Chondrocyte (in vitro differentiated cells): ENCODE measurements around the gene BROX. TPM values are rescaled to one million over a fixed set of nuclear protein-coding genes. Genes with fewer than 3 reads are reported as not detected.
"Not testable (repeated sequence)": the region's sequence is repeated elsewhere in the genome, so short reads cannot be mapped to it uniquely, and the experiment has no call there.

ENCODE experiments used
- DNase-seq: peaks from one replicate; pipeline ENCODE4 v3.0.0; 2021; ENCODE audit warnings: mixed read lengths, low spot score
- H3K27ac Mint-ChIP-seq: one replicate; pipeline ENCODE4 v1.8.0; 2021; ENCODE audit warnings: mild to moderate bottlenecking, moderate library complexity, mixed read lengths; ENCODE audit not compliant: unreplicated experiment
- H3K27me3 Mint-ChIP-seq: 2 replicates; pipeline ENCODE4 v1.8.0; 2021; ENCODE audit warnings: low read depth, mixed read lengths
- H3K36me3 Mint-ChIP-seq: 2 replicates; pipeline ENCODE4 v1.8.0; 2021; ENCODE audit warnings: low read depth, mixed read lengths
- H3K4me1 Mint-ChIP-seq: 2 replicates; pipeline ENCODE4 v1.8.0; 2021; ENCODE audit warnings: low read depth, mild to moderate bottlenecking, mixed read lengths
- H3K4me3 Mint-ChIP-seq: one replicate; pipeline ENCODE4 v1.8.0; 2021; ENCODE audit warnings: mild to moderate bottlenecking, moderate library complexity, mixed read lengths; ENCODE audit not compliant: unreplicated experiment
- H3K9me3 Mint-ChIP-seq: 2 replicates; pipeline ENCODE4 v1.8.0; 2021; ENCODE audit warnings: low read depth, mixed read lengths
- total RNA-seq: library from RNA; stranded (reverse); gene quantifications from 3 replicates; pipeline ENCODE4 v1.2.1, GENCODE V29; 2021
- TF ChIP-seq, protein P1 (sequence below): fragments of 200-600 bp; sonication (generic); IDR thresholded peaks from 2 replicates; pipeline ENCODE4 v1.5.0; 2021; ENCODE audit warnings: antibody characterized with exemption, mild to moderate bottlenecking, moderate library complexity

The BROX gene
- total RNA-seq, 1 donor from 2014 or later, result 36.1 TPM

DNA sequence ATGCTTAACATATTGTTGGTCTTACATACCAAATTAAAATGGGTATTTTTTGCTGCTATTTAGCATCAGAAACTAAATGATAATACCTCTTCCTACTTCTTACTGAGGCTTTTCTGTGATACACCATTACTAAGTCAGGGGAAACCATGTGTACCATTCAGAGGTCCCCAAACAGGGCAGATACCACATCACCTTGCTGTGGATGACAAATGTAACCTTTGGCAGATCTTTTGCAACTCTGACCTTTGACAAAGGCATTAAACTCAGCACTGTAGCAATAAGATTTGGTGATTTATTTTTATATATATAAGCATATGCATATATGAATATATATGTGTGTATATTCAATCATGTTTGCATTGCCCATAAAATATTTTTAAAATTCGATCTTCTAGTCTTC is 27.6 kb downstream of the BROX start:
- H3K4me3 Mint-ChIP-seq, result no peak overlapping the region
- no peaks in the 10 kb centered on the region for H3K36me3 Mint-ChIP-seq
- H3K27ac Mint-ChIP-seq, result no peak overlapping the region
- no peak for DNase-seq
- TF ChIP-seq, protein P1, sequence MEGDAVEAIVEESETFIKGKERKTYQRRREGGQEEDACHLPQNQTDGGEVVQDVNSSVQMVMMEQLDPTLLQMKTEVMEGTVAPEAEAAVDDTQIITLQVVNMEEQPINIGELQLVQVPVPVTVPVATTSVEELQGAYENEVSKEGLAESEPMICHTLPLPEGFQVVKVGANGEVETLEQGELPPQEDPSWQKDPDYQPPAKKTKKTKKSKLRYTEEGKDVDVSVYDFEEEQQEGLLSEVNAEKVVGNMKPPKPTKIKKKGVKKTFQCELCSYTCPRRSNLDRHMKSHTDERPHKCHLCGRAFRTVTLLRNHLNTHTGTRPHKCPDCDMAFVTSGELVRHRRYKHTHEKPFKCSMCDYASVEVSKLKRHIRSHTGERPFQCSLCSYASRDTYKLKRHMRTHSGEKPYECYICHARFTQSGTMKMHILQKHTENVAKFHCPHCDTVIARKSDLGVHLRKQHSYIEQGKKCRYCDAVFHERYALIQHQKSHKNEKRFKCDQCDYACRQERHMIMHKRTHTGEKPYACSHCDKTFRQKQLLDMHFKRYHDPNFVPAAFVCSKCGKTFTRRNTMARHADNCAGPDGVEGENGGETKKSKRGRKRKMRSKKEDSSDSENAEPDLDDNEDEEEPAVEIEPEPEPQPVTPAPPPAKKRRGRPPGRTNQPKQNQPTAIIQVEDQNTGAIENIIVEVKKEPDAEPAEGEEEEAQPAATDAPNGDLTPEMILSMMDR, result no peak
- H3K4me1 Mint-ChIP-seq, result no peaks in the 10 kb centered on the region
- no peaks in the 10 kb centered on the region for H3K27me3 Mint-ChIP-seq
- H3K9me3 Mint-ChIP-seq, result no peaks in the 10 kb centered on the region

DNA sequence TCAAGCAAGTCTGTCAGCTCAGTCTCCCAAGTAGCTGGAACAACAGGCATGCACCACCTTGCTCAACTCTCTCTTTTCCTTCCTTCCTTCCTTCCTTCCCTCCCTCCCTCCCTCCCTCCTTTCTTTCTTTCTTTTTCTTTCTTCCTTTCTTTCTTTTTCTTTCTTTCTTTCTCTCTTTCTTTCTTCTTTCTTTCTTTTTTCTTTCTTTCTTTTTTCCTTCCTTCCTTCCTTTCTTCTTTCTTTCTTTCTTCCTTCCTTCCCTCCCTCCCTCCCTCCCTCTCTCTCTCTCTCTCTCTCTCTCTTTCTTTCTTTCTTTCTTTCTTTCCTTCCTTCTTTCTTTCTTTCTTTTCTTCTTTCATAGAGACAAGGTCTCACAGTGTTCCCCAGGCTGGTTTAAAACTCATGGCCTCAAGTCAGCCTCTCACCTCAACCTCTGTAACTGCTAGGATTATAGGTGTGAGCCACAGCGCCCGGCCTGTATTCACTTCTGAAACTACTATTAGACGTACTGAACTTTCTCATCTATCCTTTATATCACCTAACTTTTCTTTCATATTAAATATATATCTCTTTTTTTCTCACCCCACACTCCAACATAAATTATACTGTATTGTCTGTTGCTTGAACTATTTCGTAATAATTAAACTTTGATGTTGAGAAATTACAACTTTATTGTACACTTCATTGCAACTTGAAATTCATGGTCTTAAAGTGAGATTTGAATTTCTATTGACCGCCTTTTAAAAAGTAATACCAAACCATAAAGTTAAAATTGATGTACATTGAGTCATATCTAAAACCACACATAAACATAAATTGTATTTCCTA is 29.5 kb downstream of the BROX start:
- H3K9me3 Mint-ChIP-seq, H3K4me1 Mint-ChIP-seq, H3K27me3 Mint-ChIP-seq, H3K36me3 Mint-ChIP-seq, H3K27ac Mint-ChIP-seq, H3K4me3 Mint-ChIP-seq, DNase-seq: not testable (repeated sequence)

DNA sequence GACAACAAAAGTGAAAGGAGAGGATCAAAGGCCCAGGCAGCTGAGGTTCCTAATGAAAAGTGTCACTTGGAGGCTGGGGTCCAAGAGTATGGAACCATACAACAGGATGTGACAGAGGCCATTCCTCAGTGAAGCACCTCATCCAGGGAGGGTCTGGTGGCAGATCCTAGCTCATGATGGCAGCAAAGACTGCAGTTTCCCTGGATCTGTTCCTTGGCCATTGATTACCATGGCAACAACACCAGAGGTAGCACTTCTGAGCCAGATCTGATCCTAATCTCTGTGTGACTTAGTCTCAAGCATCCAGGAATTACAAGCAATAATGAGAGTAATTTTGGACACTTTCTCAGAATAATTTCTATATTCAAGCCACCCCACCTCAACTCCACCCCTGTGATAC is 37.6 kb downstream of the BROX start:
- no peaks in the 10 kb centered on the region for H3K9me3 Mint-ChIP-seq
- H3K27ac Mint-ChIP-seq, result no peak overlapping the region
- H3K36me3 Mint-ChIP-seq, result no peaks in the 10 kb centered on the region
- H3K27me3 Mint-ChIP-seq, result peaks cover 5% of the 10 kb centered on the region
- H3K4me1 Mint-ChIP-seq, result peaks cover 7% of the 10 kb centered on the region
- TF ChIP-seq, protein P1, result peak; percentile 12
- no peak for DNase-seq
- H3K4me3 Mint-ChIP-seq, result no peak overlapping the region

DNA sequence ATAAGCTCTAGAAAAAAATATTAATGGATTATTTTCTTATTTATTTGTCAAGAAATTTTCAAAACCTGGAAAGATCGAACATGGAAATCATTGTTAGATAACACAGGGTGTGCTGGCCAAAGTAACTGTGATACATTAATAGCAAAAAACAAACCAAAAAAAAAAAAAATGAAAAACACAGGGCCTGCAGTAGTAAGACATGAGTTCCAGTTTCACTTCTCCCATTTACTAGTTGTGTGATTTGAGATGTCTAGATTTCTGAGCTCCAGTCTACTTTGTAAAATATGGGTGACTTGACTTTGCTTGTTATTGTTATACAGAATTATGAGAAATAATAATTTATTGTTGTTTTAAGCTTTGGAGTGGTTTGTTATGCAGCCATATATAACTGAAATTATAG is 38.3 kb downstream of the BROX start:
- no peak overlapping the region for H3K27ac Mint-ChIP-seq
- TF ChIP-seq, protein P1, result no peak
- peaks cover 5% of the 10 kb centered on the region for H3K27me3 Mint-ChIP-seq
- no peak overlapping the region for H3K4me3 Mint-ChIP-seq
- H3K4me1 Mint-ChIP-seq, result peaks cover 7% of the 10 kb centered on the region
- H3K9me3 Mint-ChIP-seq, result no peaks in the 10 kb centered on the region
- H3K36me3 Mint-ChIP-seq, result no peaks in the 10 kb centered on the region
- no peak for DNase-seq

DNA sequence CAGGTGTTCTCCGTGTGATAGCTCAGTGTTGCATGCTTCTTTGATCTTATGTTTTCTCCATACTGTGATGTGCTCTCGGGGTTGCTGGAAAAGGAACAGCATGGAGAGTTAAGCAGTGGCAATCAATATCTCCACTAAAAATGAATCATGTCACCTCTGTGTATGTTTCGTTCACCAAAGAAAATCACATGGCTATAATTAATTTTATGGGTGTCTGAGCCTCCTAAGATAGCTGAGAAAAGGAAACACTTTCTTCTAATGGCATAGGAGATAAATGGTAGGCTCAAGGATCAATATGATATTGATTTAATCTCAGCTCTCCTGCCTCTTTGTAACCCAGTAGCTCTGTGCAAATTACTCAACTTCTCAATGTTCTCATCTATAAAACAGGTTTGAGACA is 38.9 kb downstream of the BROX start:
- no peak for DNase-seq
- Mint-ChIP-seq H3K4me3 (no peak overlapping the region), H3K4me1 (peaks cover 7% of the 10 kb centered on the region), H3K27ac (no peak overlapping the region), H3K9me3 (no peaks in the 10 kb centered on the region), H3K27me3 (peaks cover 5% of the 10 kb centered on the region), H3K36me3 (no peaks in the 10 kb centered on the region)
- TF ChIP-seq, protein P1, result no peak
